A549 treated with AZD2906 at 1 μM for 4 hours (cell line): ENCODE data around the gene LRRC61. TPM values are rescaled to one million over a fixed set of nuclear protein-coding genes. Genes with fewer than 3 reads are reported as not detected.

Source experiments
- total RNA-seq: library from RNA; stranded (reverse); fragments of 200-300 nt; extraction: Qiagen RNA extraction; gene quantifications from 5 replicates; pipeline ENCODE4 v1.2.3, GENCODE V29; 2022

Gene LRRC61
- total RNA-seq, result 0.06 to 0.15 TPM (median 0.10 TPM) in 5 replicates

GRCh38 chr7:150322833-150323681 is at the start of gene LRRC61, which contains the start of gene ACTR3C:
Gene LRRC61, plus strand, starts transcription at chr7:150323355. Its CDS starts 13,507 bp downstream, at chr7:150336862.
Gene ACTR3C, minus strand, starts transcription at chr7:150323545. Its CDS starts 28,249 bp downstream, at chr7:150295296.

DNA sequence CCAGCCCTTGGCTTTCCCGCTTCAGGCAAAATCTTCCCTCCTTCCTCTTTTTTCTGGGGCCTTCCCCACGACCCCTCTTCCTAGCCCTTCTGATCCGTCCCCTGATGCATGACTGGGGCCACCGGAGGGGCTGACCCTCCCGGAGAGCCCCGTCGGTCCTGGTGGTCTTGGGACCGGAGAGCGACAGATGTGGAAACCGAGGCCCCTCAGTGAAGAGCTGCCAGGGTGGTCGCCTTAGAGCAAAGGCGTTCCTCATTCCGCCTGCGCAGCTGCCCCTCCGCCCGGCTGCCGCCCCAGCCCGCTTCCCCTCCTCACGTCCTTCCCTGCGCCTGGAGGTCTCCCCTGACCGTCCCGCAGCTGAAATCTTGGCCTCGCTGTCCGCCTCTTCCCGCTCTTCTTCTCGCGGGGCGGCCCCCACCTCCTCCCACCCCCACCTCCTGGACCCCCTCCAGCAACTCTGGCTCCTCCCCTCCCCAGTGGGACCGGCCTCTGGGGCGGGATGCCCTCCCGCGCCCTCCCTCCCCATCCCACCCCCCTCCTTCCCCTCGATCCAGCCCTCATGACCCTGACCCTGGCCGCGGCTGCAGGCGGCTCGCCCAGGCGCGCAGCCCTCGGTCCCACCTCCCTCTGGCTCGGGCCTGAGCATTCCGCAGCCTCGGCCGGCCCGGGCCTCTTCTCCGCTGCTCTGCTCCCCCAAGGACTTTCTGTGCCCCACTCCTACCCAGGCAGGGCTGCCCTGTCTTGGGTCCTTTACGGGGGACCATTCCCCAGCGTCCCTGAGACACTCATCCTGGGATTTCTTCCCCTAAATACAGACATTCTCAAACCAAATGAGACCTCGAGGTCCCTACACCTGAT is 18.3 kb downstream of the LRRC61 start, which contains the start of gene RARRES2:
Gene RARRES2, minus strand, starts transcription at position 367 of the 858 bp plus-strand sequence. CDS start 1,020 bp downstream, outside the sequence.

GRCh38 chr7:150368096-150368883 is 45.1 kb downstream of the LRRC61 start, which contains the start of gene REPIN1:
Gene REPIN1, plus strand, starts transcription at chr7:150368822. Its CDS starts 890 bp downstream, at chr7:150369712.

DNA sequence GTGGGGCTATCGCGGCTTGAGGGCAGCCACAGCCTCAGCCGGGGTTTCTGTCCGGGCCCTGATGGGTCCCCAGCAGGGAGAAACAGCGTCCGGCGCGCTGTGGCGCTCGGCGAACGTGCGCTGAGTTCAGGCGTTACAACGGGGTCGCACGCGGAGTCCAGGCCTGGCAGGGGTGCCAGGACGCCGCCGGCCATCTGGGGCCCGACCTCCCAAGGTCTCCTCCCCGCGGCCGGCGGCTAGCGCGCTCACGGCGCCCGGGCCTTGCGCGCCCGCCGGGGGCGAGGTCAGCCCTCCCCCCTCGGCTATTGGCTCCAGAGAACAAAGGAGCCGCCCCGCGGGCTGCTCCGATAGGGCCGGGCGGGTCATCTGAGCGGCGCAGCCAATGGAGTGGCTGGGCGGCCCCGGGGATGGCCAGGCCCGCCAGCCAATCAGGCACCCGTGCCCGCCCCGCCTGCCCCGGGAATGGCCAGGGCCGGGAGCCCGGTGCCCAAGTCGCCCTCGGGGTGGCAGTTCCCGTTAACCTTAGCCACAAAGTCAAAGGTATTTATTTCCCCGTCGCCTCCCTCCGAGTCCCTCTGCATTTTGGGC is 55.8 kb downstream of the LRRC61 start, which contains the start of gene ZNF775:
Gene ZNF775, plus strand, starts transcription at position 478 of the 588 bp plus-strand sequence. CDS start 9,141 bp downstream, outside the sequence.

Other genes with a start within 250 kb of the LRRC61 start
- gene ACTR3C, start 190 bp downstream of the LRRC61 start, total RNA-seq, result 0.06 to 0.07 TPM in 2 of 5 replicates, not detected in the others
- gene RARRES2, start 18.3 kb downstream of the LRRC61 start, total RNA-seq, result not detected in 5 replicates
- gene REPIN1, start 45.5 kb downstream of the LRRC61 start, total RNA-seq, result 69.8 to 83.9 TPM (median 81.6 TPM) in 5 replicates
- gene ZNF775, start 56.0 kb downstream of the LRRC61 start, total RNA-seq, result 4.4 to 7.3 TPM (median 6.4 TPM) in 5 replicates
- gene GIMAP8, start 127.3 kb downstream of the LRRC61 start, total RNA-seq, result 0.01 TPM in 1 of 5 replicates, not detected in the others
- not detected in 5 replicates for gene GIMAP7, start 191.5 kb downstream of the LRRC61 start, total RNA-seq
- not detected in 5 replicates for gene GIMAP4, start 244.0 kb downstream of the LRRC61 start, total RNA-seq